B cell (primary cell): ENCODE results near the gene SLC9A5. TPM values are rescaled to one million over a fixed set of nuclear protein-coding genes. Genes with fewer than 3 reads are reported as not detected.

ENCODE experiments used
- ATAC-seq: fragments of 200-7000 bp; cut with Tn5 transposase; one replicate; pipeline ENCODE4 v1.10.0; 2021; ENCODE audit warnings: low read depth, mild to moderate bottlenecking, moderate number of reproducible peaks, moderate library complexity
- CTCF ChIA-PET: fragments of 350-600 bp; sonication (Branson Sonifier 250); formaldehyde crosslinking; loops from one replicate; lab custom pipeline; 2021; ENCODE audit warnings: antibody characterized with exemption, inconsistent platforms; lab: Charles Lee
- POLR2A ChIA-PET: fragments of 350-600 bp; sonication (Branson Sonifier 250); formaldehyde crosslinking; loops from one replicate; lab custom pipeline; 2021; ENCODE audit warnings: antibody characterized with exemption; lab: Charles Lee
- DNase-seq: peaks from one replicate; pipeline ENCODE4 v3.0.0; 2013
- H2AFZ ChIP-seq: 2 replicates; pipeline ENCODE4 v1.6.1; 2012; ENCODE audit warnings: mild to moderate bottlenecking, low read depth, low read length; ENCODE audit not compliant: insufficient read depth, poor library complexity, severe bottlenecking
- H3K27ac ChIP-seq, 2 donors: 1 replicate in 1 of 2; 2 replicates in 1 of 2; pipeline ENCODE4 v1.5.1; 2012 to 2013; ENCODE audit warnings: low read length in 2 of 2, mild to moderate bottlenecking in 2 of 2, moderate library complexity in 1 of 2
- H3K27me3 ChIP-seq, 4 experiments: fragments of 200-600 bp in 1 of 4; sonication (generic) in 1 of 4; replicated peaks in 1 of 4; 1 replicate in 2 of 4; 2 replicates in 2 of 4; pipeline versions ENCODE4 v1.6.1 to v1.7.0; 2013 to 2016; ENCODE audit warnings: low read length in 3 of 4, mild to moderate bottlenecking in 2 of 4, mixed read lengths in 1 of 4, moderate library complexity in 1 of 4; ENCODE audit not compliant: insufficient read depth in 4 of 4, control insufficient read depth in 3 of 4; ENCODE audit errors: control extremely low read depth in 1 of 4
- H3K36me3 ChIP-seq, 2 experiments: replicated peaks in 1 of 2; 1 replicate in 1 of 2; 2 replicates in 1 of 2; pipeline versions ENCODE4 v1.6.1 to v1.7.1; 2013; ENCODE audit warnings: low read length in 1 of 2; ENCODE audit not compliant: insufficient read depth in 2 of 2, control insufficient read depth in 1 of 2; ENCODE audit errors: control extremely low read depth in 1 of 2, extremely low read depth in 1 of 2
- H3K4me1 ChIP-seq, 2 donors: fragments of 200-600 bp in 1 of 2; sonication (generic) in 1 of 2; 1 replicate in 1 of 2; 2 replicates in 1 of 2; pipeline versions ENCODE4 v1.5.1 to v1.6.1; 2013 to 2017; ENCODE audit warnings: low read length in 2 of 2; ENCODE audit not compliant: control insufficient read depth in 2 of 2, insufficient read depth in 2 of 2
- H3K4me2 ChIP-seq: replicated peaks from 2 replicates; pipeline ENCODE3; 2012; ENCODE audit warnings: mild to moderate bottlenecking, low read depth, low read length; ENCODE audit not compliant: poor library complexity, severe bottlenecking
- H3K4me3 ChIP-seq, 5 experiments: fragments of 200-600 bp in 1 of 5; sonication (generic) in 1 of 5; 1 replicate in 3 of 5; 2 replicates in 2 of 5; pipeline versions ENCODE4 v1.5.1 to v1.7.0; 2011 to 2016; ENCODE audit warnings: low read length in 4 of 5, mild to moderate bottlenecking in 4 of 5, low read depth in 2 of 5, control low read depth in 1 of 5, moderate library complexity in 1 of 5; ENCODE audit not compliant: insufficient read depth in 1 of 5; ENCODE audit errors: control extremely low read depth in 1 of 5, extremely low read depth in 1 of 5
- H3K79me2 ChIP-seq: fragments of 200-600 bp; sonication (generic); one replicate; pipeline ENCODE4 v1.6.0; 2016; ENCODE audit warnings: low read length; ENCODE audit not compliant: control insufficient read depth, insufficient read depth
- H3K9ac ChIP-seq: fragments of 200-600 bp; sonication (generic); 2 replicates; pipeline ENCODE4 v1.6.1; 2017; ENCODE audit warnings: mild to moderate bottlenecking, low read length, moderate library complexity
- H3K9me3 ChIP-seq, 3 donors: one replicate each; pipeline versions ENCODE4 v1.6.1 to v1.7.1; 2013; ENCODE audit warnings: low read length in 2 of 3; ENCODE audit not compliant: control insufficient read depth in 2 of 3, insufficient read depth in 1 of 3; ENCODE audit errors: control extremely low read depth in 1 of 3
- H4K20me1 ChIP-seq: 2 replicates; pipeline ENCODE4 v1.6.0; 2012; ENCODE audit warnings: mild to moderate bottlenecking, low read length; ENCODE audit not compliant: insufficient read depth, control insufficient read depth, poor library complexity, severe bottlenecking
- H3K27ac Mint-ChIP-seq: one replicate; pipeline ENCODE4 v1.8.0; 2021; ENCODE audit warnings: mixed read lengths
- H3K27me3 Mint-ChIP-seq: one replicate; pipeline ENCODE4 v1.8.0; 2021; ENCODE audit warnings: mixed read lengths
- H3K4me1 Mint-ChIP-seq: one replicate; pipeline ENCODE4 v1.8.0; 2021; ENCODE audit warnings: mixed read lengths
- H3K4me3 Mint-ChIP-seq: one replicate; pipeline ENCODE4 v1.8.0; 2021; ENCODE audit warnings: mixed read lengths
- H3K9me3 Mint-ChIP-seq: one replicate; pipeline ENCODE4 v1.8.0; 2022; ENCODE audit warnings: mixed read lengths; ENCODE audit not compliant: insufficient read depth
- CTCF ChIP-seq: fragments of 200-600 bp; IDR thresholded peaks from one replicate; pipeline ENCODE4 v1.8.0; 2022; ENCODE audit warnings: antibody characterized with exemption, mild to moderate bottlenecking
- EZH2 ChIP-seq: IDR thresholded peaks from 2 replicates; pipeline ENCODE4 v1.6.1; 2012; ENCODE audit warnings: borderline replicate concordance, low read depth, mild to moderate bottlenecking, moderate library complexity, low read length; ENCODE audit not compliant: insufficient read depth, poor library complexity, severe bottlenecking
- WGBS: methylation state at CpG from one replicate; pipeline ENCODE4 v1.1.5; 2013; ENCODE audit warnings: missing lambda C conversion rate; ENCODE audit not compliant: insufficient coverage; 5-methylcytosine and 5-hydroxymethylcytosine counted together
- intact Hi-C: fragments of 100-400 bp; cut with micrococcal nuclease; formaldehyde crosslinking; loops from one replicate; pipeline ENCODE4 v1.10.0; 2022
- polyA plus RNA-seq: library from polyadenylated mRNA; depleted of rRNA; stranded (reverse); fragments of >200 nt; gene quantifications from 2 replicates; pipeline ENCODE4 v1.2.3, GENCODE V29; 2012
- total RNA-seq, 2 donors: library from RNA; stranded (reverse); fragments of 120-200 nt in 1 of 2; gene quantifications; 1 replicate in 1 of 2; 2 replicates in 1 of 2; pipeline versions ENCODE4 v1.2.3 to v1.2.4, GENCODE V29; 2013 to 2022

SLC9A5 gene
- total and polyA plus RNA-seq, 2 donors (not counting 1 experiment from before 2014, with no cell fraction given) = 1.7 TPM

GRCh38 chr16:67248073-67248400 lies 742 bp upstream of the SLC9A5 start:
- 5% methylated on average over 7 of the region's 7 CpGs for WGBS

More at GRCh38 chr16:67248073-67248400, 742 bp upstream of the SLC9A5 start:
- Histone ChIP-seq H3K27me3 (peaks cover 0 to 19% (median 13%) of the 10 kb centered on the region in 4 experiments), H3K9ac (peak overlapping the region; percentile 81), H3K4me3 (peak overlapping the region; percentile 60 to 97 (median 79)), H2AFZ (peak overlapping the region; percentile 86), H3K4me2 (peak overlapping the region; percentile 100), H3K9me3 (no peaks in the 10 kb centered on the region), H4K20me1 (peaks cover 8% of the 10 kb centered on the region), H3K27ac (no peak overlapping the region), H3K36me3 (no peaks in the 10 kb centered on the region), H3K79me2 (peaks cover 11% of the 10 kb centered on the region), H3K4me1 (peaks cover 46 to 55% of the 10 kb centered on the region in 2 donors)
- Mint-ChIP-seq H3K27me3 (peaks cover 9% of the 10 kb centered on the region), H3K4me1 (peaks cover 53% of the 10 kb centered on the region), H3K9me3 (no peaks in the 10 kb centered on the region), H3K4me3 (peak overlapping the region; percentile 96), H3K27ac (peak overlapping the region; percentile 90)
- ATAC-seq = no peak
- ChIA-PET CTCF (interaction anchor here (0.9 to 4.2 kb wide), 5 partner anchors 13 to 232 kb away, joined by 3 to 19 read pairs (median 10); partner anchors contain the start of genes ATP6V0D1 and TMEM208), POLR2A (interaction anchor here (0.6 to 3.7 kb wide), 2 partner anchors 21 to 89 kb away, joined by 3 to 27 read pairs; partner anchors contain the start of gene TMEM208)
- intact Hi-C loops = loop anchor here (10.0 kb wide), 1 partner anchor 417 kb away; the partner anchor contains the start of genes ACD, C16orf86, ENKD1 and PARD6A
- TF ChIP-seq EZH2 (no peak), CTCF (no peak)
- DNase-seq = peak; percentile 40
